ENCODE results near the gene FAAP100.

The FAAP100 gene

DNA sequence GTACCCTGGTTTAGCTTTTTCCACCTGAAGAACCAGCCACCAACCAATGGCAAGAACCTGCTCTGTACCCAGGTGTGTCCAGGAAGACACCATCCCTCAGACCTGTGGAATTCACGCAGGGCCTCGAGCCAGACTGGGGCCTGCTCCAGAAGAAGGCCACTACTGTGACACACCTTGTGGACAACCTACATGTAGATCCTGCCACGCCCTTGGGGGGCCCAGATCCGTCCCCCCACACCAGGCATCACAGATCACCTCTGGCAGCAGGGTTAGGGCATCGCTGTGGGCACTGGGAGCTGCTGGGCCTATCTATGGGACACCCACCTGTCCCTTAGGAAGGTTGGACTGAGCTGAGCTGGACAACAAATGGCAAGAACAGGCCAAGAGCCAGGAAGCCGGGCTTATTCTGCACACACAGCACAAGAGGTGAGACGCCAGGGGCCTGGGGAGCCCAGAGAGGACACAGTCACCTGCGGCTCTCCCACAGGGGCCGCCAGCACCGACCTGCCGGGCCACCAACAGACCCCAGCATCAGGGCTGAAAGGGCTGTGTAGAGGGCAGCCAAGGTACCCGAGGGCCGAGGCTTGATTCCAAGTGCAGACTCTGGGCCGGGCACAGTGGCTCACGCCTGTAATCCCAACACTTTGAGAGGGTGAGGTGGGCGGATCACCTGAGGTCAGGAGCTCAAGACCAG lies 7.7 kb downstream of the FAAP100 start:
- TF ChIP-seq, protein P1, sequence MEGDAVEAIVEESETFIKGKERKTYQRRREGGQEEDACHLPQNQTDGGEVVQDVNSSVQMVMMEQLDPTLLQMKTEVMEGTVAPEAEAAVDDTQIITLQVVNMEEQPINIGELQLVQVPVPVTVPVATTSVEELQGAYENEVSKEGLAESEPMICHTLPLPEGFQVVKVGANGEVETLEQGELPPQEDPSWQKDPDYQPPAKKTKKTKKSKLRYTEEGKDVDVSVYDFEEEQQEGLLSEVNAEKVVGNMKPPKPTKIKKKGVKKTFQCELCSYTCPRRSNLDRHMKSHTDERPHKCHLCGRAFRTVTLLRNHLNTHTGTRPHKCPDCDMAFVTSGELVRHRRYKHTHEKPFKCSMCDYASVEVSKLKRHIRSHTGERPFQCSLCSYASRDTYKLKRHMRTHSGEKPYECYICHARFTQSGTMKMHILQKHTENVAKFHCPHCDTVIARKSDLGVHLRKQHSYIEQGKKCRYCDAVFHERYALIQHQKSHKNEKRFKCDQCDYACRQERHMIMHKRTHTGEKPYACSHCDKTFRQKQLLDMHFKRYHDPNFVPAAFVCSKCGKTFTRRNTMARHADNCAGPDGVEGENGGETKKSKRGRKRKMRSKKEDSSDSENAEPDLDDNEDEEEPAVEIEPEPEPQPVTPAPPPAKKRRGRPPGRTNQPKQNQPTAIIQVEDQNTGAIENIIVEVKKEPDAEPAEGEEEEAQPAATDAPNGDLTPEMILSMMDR (conservative IDR thresholded peaks at IDR 0.05): no peak
- no peak overlapping the region for H3K27ac ChIP-seq

DNA sequence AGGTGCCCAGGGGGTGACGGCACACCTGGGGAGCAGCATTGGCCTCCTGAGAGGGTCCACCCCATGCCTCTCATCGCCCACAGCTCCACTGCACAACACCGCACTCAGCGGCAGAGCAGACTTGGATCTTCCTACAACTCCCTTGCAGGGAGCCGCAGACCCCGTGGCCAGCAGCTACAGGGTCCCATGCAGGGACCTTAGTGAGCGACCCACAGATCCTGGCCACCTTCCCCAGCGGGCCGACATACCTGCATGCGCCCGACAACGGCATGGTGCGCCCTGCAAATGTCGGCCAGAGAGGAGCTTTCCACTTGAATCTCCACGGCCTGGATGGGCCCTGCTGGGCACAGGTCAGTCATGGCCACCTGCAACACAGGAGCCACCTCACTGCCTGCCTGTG lies 8.4 kb downstream of the FAAP100 start:
- TF ChIP-seq, protein P1 (conservative IDR thresholded peaks at IDR 0.05): no peak
- no peak overlapping the region for H3K27ac ChIP-seq

DNA sequence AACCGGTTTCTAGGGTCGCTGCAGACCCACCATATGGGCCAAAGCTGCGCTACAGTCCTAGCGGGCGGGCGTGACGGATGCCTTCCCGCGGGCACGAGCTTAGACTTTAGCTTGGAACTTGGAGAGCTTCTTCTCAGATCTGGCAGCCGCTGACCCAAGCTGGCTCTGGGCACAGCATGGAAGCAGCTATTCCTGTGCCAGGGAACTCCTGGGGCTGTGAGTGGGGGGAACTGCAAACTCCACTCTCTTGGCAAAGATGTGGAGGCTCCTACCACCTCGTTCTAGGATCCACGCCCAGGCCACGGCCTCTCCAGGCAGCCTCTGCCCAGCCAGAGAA lies 8.8 kb downstream of the FAAP100 start:
- H3K27ac ChIP-seq: no peak overlapping the region
- TF ChIP-seq, protein P1 (conservative IDR thresholded peaks at IDR 0.05): no peak

DNA sequence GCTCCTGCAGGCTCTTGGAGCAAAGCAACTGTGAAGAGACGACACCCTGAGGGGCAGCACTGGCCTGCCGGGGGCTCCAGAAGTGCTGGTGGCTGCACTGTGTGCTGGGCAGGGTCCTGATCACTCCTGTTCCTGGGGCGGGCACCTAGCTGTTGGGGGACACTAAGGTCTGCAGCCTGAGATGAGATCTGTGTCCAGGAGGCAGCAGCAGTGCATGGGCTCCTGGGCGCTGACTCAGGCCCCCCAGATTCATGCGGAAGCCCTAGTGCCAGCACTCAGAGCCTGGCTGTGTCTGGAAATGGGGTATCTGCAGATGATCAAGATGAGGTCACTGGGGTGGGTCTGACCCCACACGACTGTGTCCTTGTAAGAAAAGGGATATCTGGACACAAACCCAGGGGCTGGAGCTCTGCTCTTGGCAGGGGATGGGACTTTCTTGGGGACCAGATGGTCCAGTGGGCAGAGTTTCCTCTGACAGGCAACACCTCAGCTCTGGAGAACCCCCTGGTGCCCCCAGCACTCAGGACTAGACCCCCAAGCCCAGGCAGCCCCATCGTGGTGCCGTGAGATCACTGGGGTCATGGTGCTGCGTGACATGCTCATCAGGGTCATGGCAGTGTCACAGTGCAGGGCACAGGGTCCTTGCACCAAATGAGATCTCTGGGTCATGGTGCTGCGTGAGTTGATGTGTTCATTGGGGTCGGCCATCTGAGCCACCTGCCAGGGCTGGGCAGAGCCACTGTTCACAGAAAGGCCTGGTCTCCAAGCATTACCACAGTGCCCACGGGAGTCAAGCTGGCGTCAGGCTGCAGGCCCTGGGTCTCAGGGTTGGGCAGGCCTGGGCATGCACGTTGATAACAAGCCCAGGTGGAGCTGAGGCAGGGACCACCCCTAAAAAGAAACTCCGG lies 9.5 kb downstream of the FAAP100 start:
- TF ChIP-seq, protein P1 (conservative IDR thresholded peaks at IDR 0.05): no peak
- no peak overlapping the region for H3K27ac ChIP-seq

DNA sequence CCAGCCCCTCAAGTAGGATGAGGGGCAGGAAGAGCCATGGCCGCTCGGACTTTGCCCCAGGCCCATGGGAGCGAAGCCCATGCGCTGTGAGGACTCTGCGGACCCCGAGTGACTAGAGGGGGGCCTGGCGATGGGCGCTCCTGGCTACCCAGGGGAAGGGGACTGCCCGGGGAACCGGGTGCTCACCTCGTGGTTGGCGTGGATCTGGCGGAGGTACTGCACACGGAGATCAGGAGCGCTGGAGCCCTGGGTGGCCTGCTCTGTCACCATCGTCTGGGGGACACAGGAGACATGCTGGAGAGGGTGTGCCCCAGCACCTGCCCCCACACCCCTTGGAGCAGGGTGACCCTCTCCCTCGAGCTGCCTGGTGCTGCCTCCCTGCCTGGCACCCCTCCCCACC lies 11.0 kb downstream of the FAAP100 start:
- H3K27ac ChIP-seq: no peak overlapping the region
- TF ChIP-seq, protein P1 (conservative IDR thresholded peaks at IDR 0.05): no peak

DNA sequence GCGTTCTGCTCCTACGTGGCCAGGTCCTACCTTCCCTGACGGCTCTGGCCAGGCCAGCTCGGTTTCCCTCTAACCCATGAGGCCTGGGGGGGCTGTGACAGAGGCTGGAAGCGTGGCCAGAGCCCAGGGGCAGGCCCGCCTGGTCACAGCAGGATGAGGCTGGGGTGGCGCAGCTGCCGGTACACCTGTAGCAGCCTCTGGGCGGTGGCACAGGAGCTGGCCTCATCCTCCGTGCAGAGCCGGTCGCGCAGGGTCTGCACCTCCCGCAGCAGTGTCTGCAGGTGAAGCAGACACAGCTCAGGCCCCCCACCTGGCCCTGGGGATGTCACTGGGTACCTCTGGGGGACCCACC lies 11.5 kb downstream of the FAAP100 start:
- H3K27ac ChIP-seq: no peak overlapping the region
- TF ChIP-seq, protein P1 (conservative IDR thresholded peaks at IDR 0.05): no peak

DNA sequence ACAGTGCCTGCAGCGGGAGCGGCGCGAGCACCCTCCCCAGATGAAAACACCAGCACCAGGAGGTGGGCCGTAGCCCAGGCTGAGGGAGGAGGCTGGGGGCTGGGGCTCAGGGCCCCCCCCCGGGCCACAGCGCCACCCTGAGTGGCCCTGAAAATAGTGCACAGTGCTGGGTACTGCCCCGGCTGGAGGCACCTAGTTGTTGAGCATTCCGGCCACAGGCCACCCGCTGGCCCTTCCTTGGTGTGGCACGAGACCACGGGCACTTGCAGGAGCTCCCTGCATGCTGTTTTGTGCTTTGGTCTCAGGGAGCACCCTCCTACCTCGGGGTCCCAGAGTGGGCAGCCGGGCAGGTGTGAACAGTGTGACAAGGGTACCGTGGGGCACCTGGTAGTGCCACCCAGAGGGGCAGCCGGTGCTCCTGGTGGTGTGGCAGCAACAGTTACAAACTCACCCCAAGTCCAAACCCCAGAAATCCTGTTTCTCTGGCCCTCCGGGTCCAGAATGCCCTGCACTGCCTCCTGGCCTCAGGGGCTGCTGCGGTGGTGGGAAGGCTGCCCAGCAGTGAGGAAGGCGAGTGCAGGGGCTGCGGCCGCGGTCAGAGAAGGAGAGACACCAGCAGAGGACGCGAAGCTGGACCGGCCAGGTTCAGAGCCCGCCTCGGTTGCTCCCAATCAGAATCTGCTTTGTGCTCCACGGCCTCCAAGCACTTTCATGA lies 12.0 kb downstream of the FAAP100 start:
- no peak overlapping the region for H3K27ac ChIP-seq
- TF ChIP-seq, protein P1 (conservative IDR thresholded peaks at IDR 0.05): no peak

All from VCaP (cell line).